SK-N-SH treated with all-trans-retinoic acid at 6 μM for 48 hours (cell line): ENCODE data around the gene RIPOR2.
"Not testable (repeated sequence)": the region's sequence is repeated elsewhere in the genome, so short reads cannot be mapped to it uniquely, and the experiment has no call there.

Experiments used
- ATAC-seq: fragments of 200-7000 bp; cut with Tn5 transposase; 3 replicates; pipeline ENCODE4 v1.9.1; 2020; ENCODE audit warnings: mild to moderate bottlenecking, moderate library complexity
- ARNTL ChIP-seq: fragments of 450-650 bp; formaldehyde crosslinking; IDR thresholded peaks from 2 replicates; pipeline ENCODE4 v1.5.0; 2020; ENCODE audit warnings: low read depth, mild to moderate bottlenecking, moderate library complexity, borderline replicate concordance
- BACH2 ChIP-seq: fragments of 250-450 bp; sonication (Bioruptor Pico); IDR thresholded peaks from 2 replicates; pipeline ENCODE4 v1.9.0; 2021; ENCODE audit warnings: mild to moderate bottlenecking, borderline replicate concordance
- CSDC2 ChIP-seq: fragments of 250-450 bp; sonication (Bioruptor Pico); IDR thresholded peaks from 2 replicates; pipeline ENCODE4 v1.5.0; 2020; ENCODE audit warnings: mild to moderate bottlenecking, moderate library complexity
- CSRNP3 ChIP-seq: fragments of 250-450 bp; sonication (Bioruptor Pico); IDR thresholded peaks from 2 replicates; pipeline ENCODE4 v1.5.1; 2021; ENCODE audit warnings: mild to moderate bottlenecking, moderate library complexity
- GLIS3 ChIP-seq: fragments of 250-450 bp; sonication (Bioruptor Pico); IDR thresholded peaks from 2 replicates; pipeline ENCODE4 v1.5.0; 2020; ENCODE audit warnings: mild to moderate bottlenecking, moderate library complexity
- ISL1 ChIP-seq: fragments of 250-450 bp; sonication (Bioruptor Pico); IDR thresholded peaks from 2 replicates; pipeline ENCODE4 v2.1.2; 2022; ENCODE audit warnings: mild to moderate bottlenecking, moderate library complexity
- OSR1 ChIP-seq: fragments of 250-450 bp; sonication (Bioruptor Pico); IDR thresholded peaks from 2 replicates; pipeline ENCODE4 v1.8.0; 2022; ENCODE audit warnings: moderate library complexity, mild to moderate bottlenecking, inconsistent platforms
- RARB ChIP-seq: fragments of 250-450 bp; sonication (Bioruptor Pico); IDR thresholded peaks from 2 replicates; pipeline ENCODE4 v1.8.0; 2021; ENCODE audit warnings: mild to moderate bottlenecking, moderate library complexity
- SNAI2 ChIP-seq: fragments of 250-450 bp; sonication (Bioruptor Pico); IDR thresholded peaks from 2 replicates; pipeline ENCODE4 v1.5.0; 2020; ENCODE audit warnings: mild to moderate bottlenecking, moderate library complexity
- TCF4 ChIP-seq: fragments of 250-450 bp; sonication (Bioruptor Pico); IDR thresholded peaks from 2 replicates; pipeline ENCODE4 v1.8.0; 2021; ENCODE audit warnings: mild to moderate bottlenecking, moderate library complexity, borderline replicate concordance
- TOX ChIP-seq: fragments of 250-450 bp; sonication (Bioruptor Pico); IDR thresholded peaks from 2 replicates; pipeline ENCODE4 v1.8.0; 2021; ENCODE audit warnings: mild to moderate bottlenecking, moderate library complexity, borderline replicate concordance
- TSHZ2 ChIP-seq: fragments of 250-450 bp; sonication (Bioruptor Pico); IDR thresholded peaks from 2 replicates; pipeline ENCODE4 v1.5.0; 2020; ENCODE audit warnings: mild to moderate bottlenecking, moderate library complexity
- ZC3H10 ChIP-seq: fragments of 250-450 bp; sonication (Bioruptor Pico); IDR thresholded peaks from 2 replicates; pipeline ENCODE4 v1.5.1; 2021; ENCODE audit warnings: mild to moderate bottlenecking, moderate library complexity
- ZFP3 ChIP-seq: fragments of 250-450 bp; sonication (Bioruptor Pico); IDR thresholded peaks from 2 replicates; pipeline ENCODE4 v1.5.0; 2020; ENCODE audit warnings: mild to moderate bottlenecking, moderate library complexity
- ZFP30 ChIP-seq: fragments of 450-650 bp; formaldehyde crosslinking; IDR thresholded peaks from 2 replicates; pipeline ENCODE4 v1.5.0; 2022; ENCODE audit warnings: mild to moderate bottlenecking, moderate library complexity
- ZNF565 ChIP-seq: fragments of 450-650 bp; formaldehyde crosslinking; conservative IDR thresholded peaks from 2 replicates; pipeline ENCODE4 v1.5.0; 2020; ENCODE audit warnings: low read depth, mild to moderate bottlenecking, moderate library complexity
- ZNF70 ChIP-seq: fragments of 450-650 bp; formaldehyde crosslinking; IDR thresholded peaks from 2 replicates; pipeline ENCODE4 v1.5.0; 2020; ENCODE audit warnings: mild to moderate bottlenecking, moderate library complexity
- ZNF8 ChIP-seq: fragments of 450-650 bp; formaldehyde crosslinking; IDR thresholded peaks from 2 replicates; pipeline ENCODE4 v1.5.0; 2020; ENCODE audit warnings: mild to moderate bottlenecking, moderate library complexity
- TF ChIP-seq, protein P1 (sequence below): fragments of 250-450 bp; sonication (Bioruptor Pico); IDR thresholded peaks from 2 replicates; pipeline ENCODE4 v1.5.1; 2020; ENCODE audit warnings: low read depth, mild to moderate bottlenecking, moderate library complexity
- TF ChIP-seq, protein P2 (sequence below): fragments of 250-450 bp; sonication (Bioruptor Pico); IDR thresholded peaks from 2 replicates; pipeline ENCODE4 v1.8.0; 2021; ENCODE audit warnings: low read depth, mild to moderate bottlenecking, moderate library complexity, borderline replicate concordance

RIPOR2 gene

DNA sequence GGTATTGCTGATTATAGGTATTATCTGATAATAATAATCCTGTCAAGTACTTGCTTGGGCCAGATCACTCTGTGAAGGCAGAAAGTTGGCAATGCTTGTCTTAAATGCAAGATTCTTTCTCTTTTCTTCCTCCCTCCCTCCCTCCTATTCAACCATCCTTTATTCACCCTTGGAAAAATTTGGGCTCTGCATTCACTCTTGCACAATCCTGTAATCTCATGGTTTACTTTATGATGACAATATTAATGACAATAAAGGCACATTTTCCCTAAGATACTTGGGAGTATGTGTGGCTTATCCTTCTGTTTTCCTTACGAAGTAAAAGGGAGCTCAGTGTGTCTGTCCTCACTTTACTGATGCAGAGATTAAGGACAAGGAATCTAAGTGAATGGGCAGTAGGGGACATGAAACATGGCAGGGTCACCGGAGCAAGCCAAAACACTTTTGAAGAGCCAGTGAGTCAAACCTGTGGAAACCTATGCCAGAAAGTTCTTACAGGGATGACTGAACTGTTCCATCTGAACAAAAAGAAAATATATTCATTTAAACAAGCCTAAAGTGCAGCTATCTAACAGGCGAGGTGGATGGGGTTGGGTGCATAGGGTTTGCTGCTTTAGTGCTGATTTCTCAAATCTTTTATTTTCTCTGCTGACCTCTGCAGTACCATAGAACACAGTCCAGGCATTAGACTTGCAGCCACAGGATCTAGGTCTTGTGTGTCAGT is 14.6 kb upstream of the RIPOR2 start:
- TF ChIP-seq SNAI2 (CRISPR knock-in tag), result no peak
- ATAC-seq, result no peak

DNA sequence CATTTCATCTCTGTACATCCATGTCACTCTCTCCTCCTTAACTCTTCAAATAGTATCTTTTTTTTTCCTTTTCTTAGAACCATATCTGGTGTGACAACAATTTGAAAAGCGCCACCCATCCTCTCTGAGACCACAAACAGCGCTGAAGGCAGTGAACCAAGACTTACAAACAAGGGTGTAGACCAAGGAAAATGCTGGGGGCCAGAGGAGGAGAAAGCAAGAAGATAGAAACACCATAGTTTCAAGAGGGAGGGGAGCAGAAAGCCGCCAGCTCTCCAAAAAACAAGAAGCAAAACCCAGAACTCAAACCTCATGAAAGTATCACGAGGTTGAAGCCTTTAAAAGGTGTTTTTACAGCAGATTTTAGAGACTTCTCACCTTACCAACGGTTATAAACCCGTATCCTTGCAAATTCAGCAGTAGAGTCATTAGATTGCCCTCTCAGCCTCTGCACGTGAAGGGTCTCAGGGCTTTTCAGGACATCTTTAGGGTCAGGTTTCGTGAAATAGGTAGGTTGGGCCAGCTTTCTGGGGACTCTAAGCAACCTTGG is 13.3 kb upstream of the RIPOR2 start:
- ATAC-seq, result no peak
- TF ChIP-seq ZNF565 (CRISPR knock-in tag), result no peak

DNA sequence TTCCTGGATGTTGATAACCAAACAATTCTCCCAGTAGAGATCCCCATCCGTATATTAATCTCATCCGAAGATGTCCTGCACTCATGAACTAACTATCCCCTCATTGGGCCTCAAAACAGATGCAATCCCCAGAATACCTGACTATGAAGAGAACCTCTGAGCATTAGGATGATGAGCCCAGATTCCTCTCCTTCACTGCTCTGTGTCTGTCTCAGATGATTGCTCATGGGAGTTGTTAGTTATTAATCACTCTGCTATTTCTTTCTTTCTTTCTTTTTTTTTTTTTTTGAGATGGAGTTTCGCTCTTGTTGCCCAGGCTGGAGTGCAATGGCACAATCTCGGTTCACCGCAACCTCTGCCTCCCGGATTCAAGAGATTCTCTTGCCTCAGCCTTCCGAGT is 12.5 kb upstream of the RIPOR2 start:
- ATAC-seq, result not testable (repeated sequence)

DNA sequence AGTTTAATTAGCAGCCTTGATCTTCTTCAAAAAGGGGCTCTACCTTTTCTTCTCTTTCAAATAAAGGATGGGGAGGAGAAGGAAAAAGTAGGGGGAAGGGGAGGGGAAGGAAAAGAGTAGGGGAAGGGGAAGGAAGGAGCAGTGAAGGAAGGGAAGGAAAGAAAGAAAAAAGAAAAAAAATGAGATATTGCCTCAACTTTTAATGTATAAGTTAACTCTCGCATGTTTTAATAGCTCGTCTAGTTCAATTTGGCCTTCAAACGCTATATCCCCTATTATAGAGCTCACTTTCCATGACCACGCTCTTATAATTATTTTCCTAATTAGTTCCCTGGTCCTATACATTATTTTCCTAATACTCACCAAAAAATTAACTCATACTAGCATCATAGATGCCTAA is 11.9 kb upstream of the RIPOR2 start:
- TF ChIP-seq ISL1 (CRISPR knock-in tag), result no peak
- no peak for TF ChIP-seq OSR1 (CRISPR knock-in tag)
- no peak for ATAC-seq

GRCh38 chr6:24945054-24945453 is 9.3 kb upstream of the RIPOR2 start:
- no peak for ATAC-seq
- TF ChIP-seq RARB (no peak), ZNF8 (CRISPR knock-in tag) (no peak), BACH2 (CRISPR knock-in tag) (no peak), ISL1 (CRISPR knock-in tag) (no peak), ZNF565 (CRISPR knock-in tag) (no peak), TOX (CRISPR knock-in tag) (no peak), ZNF70 (CRISPR knock-in tag) (no peak), ZFP30 (CRISPR knock-in tag) (no peak), CSRNP3 (CRISPR knock-in tag) (no peak), CSDC2 (CRISPR knock-in tag) (no peak), TCF4 (CRISPR knock-in tag) (no peak), OSR1 (CRISPR knock-in tag) (no peak), GLIS3 (CRISPR knock-in tag) (no peak), TSHZ2 (CRISPR knock-in tag) (no peak), ZC3H10 (CRISPR knock-in tag) (no peak), ARNTL (CRISPR knock-in tag) (no peak), SNAI2 (CRISPR knock-in tag) (no peak), ZFP3 (CRISPR knock-in tag) (no peak)
- TF ChIP-seq, protein P1, sequence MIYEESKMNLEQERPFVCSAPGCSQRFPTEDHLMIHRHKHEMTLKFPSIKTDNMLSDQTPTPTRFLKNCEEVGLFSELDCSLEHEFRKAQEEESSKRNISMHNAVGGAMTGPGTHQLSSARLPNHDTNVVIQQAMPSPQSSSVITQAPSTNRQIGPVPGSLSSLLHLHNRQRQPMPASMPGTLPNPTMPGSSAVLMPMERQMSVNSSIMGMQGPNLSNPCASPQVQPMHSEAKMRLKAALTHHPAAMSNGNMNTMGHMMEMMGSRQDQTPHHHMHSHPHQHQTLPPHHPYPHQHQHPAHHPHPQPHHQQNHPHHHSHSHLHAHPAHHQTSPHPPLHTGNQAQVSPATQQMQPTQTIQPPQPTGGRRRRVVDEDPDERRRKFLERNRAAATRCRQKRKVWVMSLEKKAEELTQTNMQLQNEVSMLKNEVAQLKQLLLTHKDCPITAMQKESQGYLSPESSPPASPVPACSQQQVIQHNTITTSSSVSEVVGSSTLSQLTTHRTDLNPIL (CRISPR knock-in tag), result no peak
- TF ChIP-seq, protein P2, sequence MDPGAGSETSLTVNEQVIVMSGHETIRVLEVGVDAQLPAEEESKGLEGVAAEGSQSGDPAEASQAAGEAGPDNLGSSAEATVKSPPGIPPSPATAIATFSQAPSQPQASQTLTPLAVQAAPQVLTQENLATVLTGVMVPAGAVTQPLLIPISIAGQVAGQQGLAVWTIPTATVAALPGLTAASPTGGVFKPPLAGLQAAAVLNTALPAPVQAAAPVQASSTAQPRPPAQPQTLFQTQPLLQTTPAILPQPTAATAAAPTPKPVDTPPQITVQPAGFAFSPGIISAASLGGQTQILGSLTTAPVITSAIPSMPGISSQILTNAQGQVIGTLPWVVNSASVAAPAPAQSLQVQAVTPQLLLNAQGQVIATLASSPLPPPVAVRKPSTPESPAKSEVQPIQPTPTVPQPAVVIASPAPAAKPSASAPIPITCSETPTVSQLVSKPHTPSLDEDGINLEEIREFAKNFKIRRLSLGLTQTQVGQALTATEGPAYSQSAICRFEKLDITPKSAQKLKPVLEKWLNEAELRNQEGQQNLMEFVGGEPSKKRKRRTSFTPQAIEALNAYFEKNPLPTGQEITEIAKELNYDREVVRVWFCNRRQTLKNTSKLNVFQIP, result no peak
- TF ChIP-seq, all 23 proteins: peak for 0
